Neural cell (in vitro differentiated cells): ENCODE results near the gene LMOD1. TPM values are rescaled to one million over a fixed set of nuclear protein-coding genes. Genes with fewer than 3 reads are reported as not detected.

Experiments
- H2AFZ ChIP-seq: fragments of 200-600, 300-800 bp; sonication (generic), shearing (Covaris generic); 2 replicates; pipeline ENCODE4 v1.6.0; 2014; ENCODE audit warnings: low read depth, mild to moderate bottlenecking, antibody characterized with exemption, low read length, moderate library complexity
- H3F3A ChIP-seq: fragments of 200-600 bp; shearing (Covaris generic); 2 replicates; pipeline ENCODE4 v1.6.1; 2016; ENCODE audit warnings: mild to moderate bottlenecking, moderate library complexity, mixed read lengths, antibody characterized with exemption, low read length; ENCODE audit not compliant: insufficient read depth, poor library complexity, severe bottlenecking
- H3K27ac ChIP-seq: fragments of 200-600, 300-800 bp; sonication (generic), shearing (Covaris generic); 2 replicates; pipeline ENCODE4 v1.5.1; 2014; ENCODE audit warnings: mild to moderate bottlenecking, low read length, moderate library complexity
- H3K27me3 ChIP-seq: fragments of 300-800, 200-600 bp; sonication (generic), shearing (Covaris generic); 2 replicates; pipeline ENCODE4 v1.6.0; 2014; ENCODE audit warnings: mild to moderate bottlenecking, low read depth, low read length, moderate library complexity; ENCODE audit not compliant: insufficient read depth
- H3K36me3 ChIP-seq: fragments of 300-800, 200-600 bp; sonication (generic), shearing (Covaris generic); 2 replicates; pipeline ENCODE4 v1.5.1; 2014; ENCODE audit warnings: mild to moderate bottlenecking, antibody characterized with exemption, low read length, moderate library complexity; ENCODE audit not compliant: insufficient read depth
- H3K4me2 ChIP-seq: fragments of 300-800, 200-600 bp; sonication (generic), shearing (Covaris generic); 2 replicates; pipeline ENCODE4 v1.6.0; 2014; ENCODE audit warnings: mild to moderate bottlenecking, low read length
- H3K4me3 ChIP-seq: fragments of 300-800, 200-600 bp; sonication (generic), shearing (Covaris generic); 2 replicates; pipeline ENCODE4 v1.5.1; 2014; ENCODE audit warnings: mild to moderate bottlenecking, low read length, moderate library complexity
- H3K79me2 ChIP-seq: fragments of 200-600 bp; shearing (Covaris generic); replicated peaks from 2 replicates; pipeline ENCODE4 v1.6.0; 2014; ENCODE audit warnings: mild to moderate bottlenecking, low read length, moderate library complexity; ENCODE audit not compliant: insufficient read depth
- H3K9ac ChIP-seq: fragments of 300-800, 200-600 bp; sonication (generic), shearing (Covaris generic); 2 replicates; pipeline ENCODE4 v1.6.1; 2016; ENCODE audit warnings: mild to moderate bottlenecking, low read length, mixed read lengths
- H3K9me2 ChIP-seq: fragments of 200-600 bp; shearing (Covaris generic); 2 replicates; pipeline ENCODE4 v1.6.1; 2016; ENCODE audit warnings: mild to moderate bottlenecking, low read length, mixed read lengths; ENCODE audit not compliant: insufficient read depth
- H3K9me3 ChIP-seq: fragments of 200-600, 300-800 bp; sonication (generic), shearing (Covaris generic); 2 replicates; pipeline ENCODE4 v1.6.1; 2016; ENCODE audit warnings: mild to moderate bottlenecking, mixed run types, low read length, moderate library complexity, mixed read lengths
- H4K20me1 ChIP-seq: fragments of 200-600 bp; shearing (Covaris generic); 2 replicates; pipeline ENCODE4 v1.6.1; 2016; ENCODE audit warnings: mild to moderate bottlenecking, mixed run types; ENCODE audit not compliant: insufficient read depth
- CTCF ChIP-seq: fragments of 450-650 bp; IDR thresholded peaks from 2 replicates; pipeline ENCODE4 v1.5.1; 2014; ENCODE audit warnings: antibody characterized with exemption, mild to moderate bottlenecking, moderate library complexity; ENCODE audit not compliant: poor library complexity, severe bottlenecking
- EP300 ChIP-seq: fragments of 450-650 bp; conservative IDR thresholded peaks from 2 replicates; pipeline ENCODE4 v1.6.1; 2014; ENCODE audit warnings: antibody characterized with exemption, mild to moderate bottlenecking, moderate library complexity; ENCODE audit not compliant: poor library complexity, severe bottlenecking
- EZH2 ChIP-seq: fragments of 200-600, 300-800 bp; shearing (Covaris generic), sonication (generic); IDR thresholded peaks from 2 replicates; pipeline ENCODE4 v1.6.1; 2014; ENCODE audit warnings: antibody characterized with exemption, low read length, borderline replicate concordance, mild to moderate bottlenecking; ENCODE audit not compliant: insufficient read depth, poor library complexity, severe bottlenecking
- MXI1 ChIP-seq: fragments of 450-650 bp; conservative IDR thresholded peaks from 2 replicates; pipeline ENCODE4 v1.6.1; 2014; ENCODE audit warnings: antibody characterized with exemption, mild to moderate bottlenecking; ENCODE audit not compliant: poor library complexity, severe bottlenecking
- POLR2AphosphoS5 ChIP-seq: IDR thresholded peaks from 2 replicates; pipeline ENCODE4 v1.6.1; 2012
- RAD21 ChIP-seq: fragments of 450-650 bp; conservative IDR thresholded peaks from 2 replicates; pipeline ENCODE4 v1.6.1; 2014; ENCODE audit warnings: antibody characterized with exemption, mild to moderate bottlenecking, moderate library complexity
- REST ChIP-seq: IDR thresholded peaks from 2 replicates; pipeline ENCODE4 v1.6.1; 2012; ENCODE audit warnings: borderline replicate concordance
- SMC3 ChIP-seq: fragments of 450-650 bp; conservative IDR thresholded peaks from 2 replicates; pipeline ENCODE4 v1.6.1; 2014; ENCODE audit warnings: antibody characterized with exemption, mild to moderate bottlenecking, moderate library complexity; ENCODE audit not compliant: poor library complexity
- TAF1 ChIP-seq: IDR thresholded peaks from 2 replicates; pipeline ENCODE4 v1.6.1; 2012; ENCODE audit warnings: low read depth
- polyA plus RNA-seq: library from polyadenylated mRNA; depleted of rRNA; stranded (reverse); fragments of >200 nt; gene quantifications from 2 replicates; pipeline ENCODE4 v1.2.3, GENCODE V29; 2014

The LMOD1 gene
- polyA plus RNA-seq, 1 donor from 2014 or later: not detected

- H3K9me3 ChIP-seq: no peaks in the 10 kb centered on the region
- H3K9ac ChIP-seq: peak within 1 kb of the TSS; percentile 53
Observed at GRCh38 chr1:201888282-201889089, 57.9 kb downstream of the LMOD1 start, which contains the start of gene SHISA4. Gene SHISA4, plus strand, starts transcription at chr1:201888898. Its CDS starts 97 bp downstream, at chr1:201888995.

More at GRCh38 chr1:201888282-201889089, 57.9 kb downstream of the LMOD1 start, which contains the start of gene SHISA4:
- H3K27me3 ChIP-seq: peaks cover 17% of the 10 kb centered on the region
- no peaks in the 10 kb centered on the region for H3F3A ChIP-seq
- no peak within 1 kb of the TSS for H3K27ac ChIP-seq
- H4K20me1 ChIP-seq: no peaks in the 10 kb centered on the region
- peak within 1 kb of the TSS; percentile 42 for H2AFZ ChIP-seq
- no peaks in the 10 kb centered on the region for H3K36me3 ChIP-seq
- peak within 1 kb of the TSS; percentile 60 for H3K4me3 ChIP-seq
- H3K9me2 ChIP-seq: no peaks in the 10 kb centered on the region
- H3K4me2 ChIP-seq: no peak within 1 kb of the TSS
- H3K79me2 ChIP-seq: no peaks in the 10 kb centered on the region
- TF ChIP-seq MXI1 (no peak), SMC3 (no peak), REST (no peak), TAF1 (no peak), CTCF (no peak), EZH2 (no peak), POLR2AphosphoS5 (no peak), RAD21 (no peak), EP300 (no peak)
